ENCODE results near the gene EPB41L5.
"Not testable (repeated sequence)": the region's sequence is repeated elsewhere in the genome, so short reads cannot be mapped to it uniquely, and the experiment has no call there.

The EPB41L5 gene

GRCh38 chr2:120029672-120030640, 17.1 kb downstream of the EPB41L5 start:
- no peak for DNase-seq

DNA sequence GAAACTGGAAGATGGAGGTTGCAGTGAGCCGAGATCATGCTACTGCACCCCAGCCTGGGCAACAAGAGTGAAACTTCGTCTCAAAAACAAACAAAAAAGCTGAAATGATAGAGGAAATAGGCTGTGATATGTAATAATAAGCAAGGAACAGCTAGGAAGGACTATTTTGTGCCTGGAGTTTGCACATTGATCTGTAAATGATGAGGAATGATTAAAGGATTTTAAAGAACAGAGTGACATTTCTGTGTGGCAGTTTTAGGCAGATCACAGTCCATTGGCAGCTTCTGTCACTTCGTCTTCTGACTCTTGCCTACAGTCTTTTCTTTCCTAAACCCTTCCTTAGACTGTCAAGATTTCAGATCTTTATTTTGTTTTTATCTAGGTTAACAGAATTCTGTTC, 19.4 kb downstream of the EPB41L5 start:
- no peak for DNase-seq

- DNase-seq = no peak
Measured at GRCh38 chr2:120034027-120034426, 21.1 kb downstream of the EPB41L5 start.

GRCh38 chr2:120034621-120035020, 21.7 kb downstream of the EPB41L5 start:
- no peak for DNase-seq

DNA sequence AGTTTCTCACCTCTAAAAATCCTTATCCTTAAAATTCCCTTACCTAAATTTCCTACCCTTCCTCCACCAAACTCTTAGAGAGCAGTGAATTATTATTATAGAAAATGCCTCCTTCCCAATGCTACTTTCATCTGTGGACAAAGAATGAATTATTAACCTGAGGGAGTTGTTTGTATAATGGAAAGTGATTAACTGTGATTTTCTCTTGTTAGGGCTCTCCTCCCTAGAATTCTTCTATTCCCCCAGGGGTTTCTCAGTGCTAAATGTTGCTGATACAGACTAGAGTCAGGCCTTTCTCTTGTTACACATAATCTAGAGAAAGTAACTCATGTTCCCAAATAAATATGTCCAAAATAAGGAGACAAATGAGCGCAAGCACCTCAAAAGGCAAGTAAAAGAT, 23.3 kb downstream of the EPB41L5 start:
- DNase-seq = no peak

DNA sequence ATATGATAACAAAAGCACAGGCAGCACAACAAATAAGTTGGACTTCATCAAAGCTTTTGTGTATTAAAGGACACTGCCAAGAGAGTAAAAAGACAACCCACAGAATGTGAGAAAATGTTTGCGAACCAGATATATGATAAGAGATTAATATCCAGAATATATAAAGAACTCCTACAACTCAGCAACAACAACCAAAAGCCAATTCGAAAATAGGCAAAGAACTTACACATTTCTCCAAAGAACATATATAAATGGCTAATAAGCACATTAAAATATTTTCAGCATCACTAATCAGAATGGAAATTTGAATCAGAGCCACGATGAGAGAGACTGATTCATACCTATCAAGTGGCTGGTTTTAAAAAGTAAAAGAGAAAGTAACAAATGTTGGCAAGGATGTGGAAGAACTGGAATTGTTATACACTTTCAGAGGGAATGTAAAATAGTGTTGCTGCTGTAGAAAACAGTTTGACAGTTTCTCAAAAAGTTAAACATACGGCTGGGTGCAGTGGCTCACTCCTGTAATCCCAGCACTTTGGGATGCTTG, 25.2 kb downstream of the EPB41L5 start:
- peak; percentile 26 for DNase-seq

GRCh38 chr2:120042359-120042758, 29.5 kb downstream of the EPB41L5 start:
- no peak for DNase-seq

DNA sequence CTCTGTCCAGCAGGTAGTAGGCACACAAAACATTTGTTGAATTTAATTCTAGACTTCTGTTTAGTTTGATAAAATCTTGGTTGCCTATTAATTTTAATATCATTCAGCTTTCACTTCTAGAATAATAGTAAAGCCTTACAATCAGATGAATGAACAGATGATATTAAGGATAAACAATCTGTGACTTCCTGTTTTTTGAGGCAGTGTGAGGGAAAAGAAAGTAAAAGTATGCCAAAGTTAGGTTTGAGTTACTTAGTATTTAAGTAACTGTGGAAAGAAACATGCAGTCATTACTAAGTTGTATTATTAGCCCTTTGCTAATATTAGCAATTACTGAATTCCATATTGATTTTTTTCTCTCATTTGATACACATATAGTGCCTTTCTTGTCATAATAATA, 31.5 kb downstream of the EPB41L5 start:
- DNase-seq = no peak

DNA sequence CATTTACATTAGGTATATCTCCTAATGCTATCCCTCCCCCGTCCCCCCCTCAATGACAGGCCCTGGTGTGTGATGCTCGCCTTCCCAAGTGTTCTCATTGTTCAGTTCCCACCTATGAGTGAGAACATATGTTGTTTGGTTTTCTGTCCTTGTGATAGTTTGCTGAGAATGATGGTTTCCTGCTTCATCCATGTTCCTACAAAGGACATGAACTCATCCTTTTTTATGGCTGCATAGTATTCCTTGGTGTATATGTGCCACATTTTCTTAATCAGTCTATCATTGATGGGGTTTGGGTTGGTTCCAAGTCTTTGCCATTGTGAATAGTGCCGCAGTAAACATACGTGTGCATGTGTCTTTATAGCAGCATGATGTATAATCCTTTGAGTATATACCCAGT, 32.9 kb downstream of the EPB41L5 start:
- DNase-seq = not testable (repeated sequence)

DNA sequence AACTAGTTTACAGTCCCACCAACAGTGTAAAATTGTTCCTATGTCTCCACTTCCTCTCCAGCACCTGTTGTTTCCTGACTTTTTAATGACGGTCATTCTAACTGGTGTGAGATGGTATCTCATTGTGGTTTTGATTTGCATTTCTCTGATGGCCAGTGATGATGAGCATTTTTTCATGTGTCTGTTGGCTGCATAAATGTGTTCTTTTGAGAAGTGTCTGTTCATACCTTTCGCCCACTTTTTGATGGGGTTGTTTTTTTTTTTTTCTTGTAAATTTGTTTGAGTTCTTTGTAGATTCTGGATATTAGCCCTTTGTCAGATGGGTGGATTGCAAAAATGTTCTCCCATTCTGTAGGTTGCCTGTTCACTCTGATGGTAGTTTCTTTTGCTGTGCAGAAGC, 33.4 kb downstream of the EPB41L5 start:
- DNase-seq = not testable (repeated sequence)

GRCh38 chr2:120052597-120052996, 39.7 kb downstream of the EPB41L5 start:
- DNase-seq = peak; percentile 72

DNA sequence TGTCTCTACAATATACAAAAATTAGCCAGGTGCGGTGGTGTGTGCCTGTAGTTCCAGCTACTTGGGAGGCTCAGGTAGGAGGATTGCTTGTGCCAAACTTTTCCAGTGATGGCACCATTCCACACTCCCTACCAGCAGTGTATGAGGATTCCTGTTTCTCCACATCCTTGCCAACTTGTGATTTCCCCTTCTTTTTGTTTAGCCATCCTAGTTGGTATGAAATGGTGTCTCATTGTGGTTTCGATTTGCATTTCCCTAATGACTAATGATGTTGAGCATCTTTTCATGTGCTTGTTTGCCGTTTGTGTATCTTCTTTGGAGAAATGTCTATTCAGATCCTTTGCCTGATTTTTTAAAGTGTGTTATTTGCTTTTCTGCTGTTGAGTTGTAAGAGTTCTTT, 41.0 kb downstream of the EPB41L5 start:
- DNase-seq = peak; percentile 68

- no peak for DNase-seq
Measured at GRCh38 chr2:120059483-120059882, 46.6 kb downstream of the EPB41L5 start.

DNA sequence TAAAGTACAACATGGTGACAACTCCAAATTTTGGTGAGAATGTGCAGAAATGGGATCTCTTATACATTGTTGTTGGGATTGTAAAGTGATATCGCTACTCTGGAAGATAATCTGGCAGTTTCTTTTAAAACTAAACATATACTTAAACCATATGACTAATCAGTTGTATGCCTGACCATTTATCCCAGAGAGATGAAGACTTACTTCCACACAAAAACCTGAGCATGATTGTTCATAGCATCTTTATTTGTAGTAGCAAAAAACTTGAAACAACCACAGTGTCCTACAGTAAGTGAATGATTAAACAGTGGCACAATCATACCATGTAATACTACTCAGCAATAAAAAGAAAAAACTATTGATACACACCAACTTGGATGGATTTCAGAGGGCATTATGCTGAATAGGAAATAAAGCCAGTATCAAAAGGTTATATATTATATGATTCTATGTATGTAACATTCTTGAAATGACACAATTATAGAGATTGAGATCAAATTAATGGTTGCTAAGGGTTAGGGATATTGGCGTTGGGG, 47.3 kb downstream of the EPB41L5 start:
- no peak for DNase-seq

GRCh38 chr2:120064664-120065063, 51.8 kb downstream of the EPB41L5 start:
- no peak for DNase-seq

DNA sequence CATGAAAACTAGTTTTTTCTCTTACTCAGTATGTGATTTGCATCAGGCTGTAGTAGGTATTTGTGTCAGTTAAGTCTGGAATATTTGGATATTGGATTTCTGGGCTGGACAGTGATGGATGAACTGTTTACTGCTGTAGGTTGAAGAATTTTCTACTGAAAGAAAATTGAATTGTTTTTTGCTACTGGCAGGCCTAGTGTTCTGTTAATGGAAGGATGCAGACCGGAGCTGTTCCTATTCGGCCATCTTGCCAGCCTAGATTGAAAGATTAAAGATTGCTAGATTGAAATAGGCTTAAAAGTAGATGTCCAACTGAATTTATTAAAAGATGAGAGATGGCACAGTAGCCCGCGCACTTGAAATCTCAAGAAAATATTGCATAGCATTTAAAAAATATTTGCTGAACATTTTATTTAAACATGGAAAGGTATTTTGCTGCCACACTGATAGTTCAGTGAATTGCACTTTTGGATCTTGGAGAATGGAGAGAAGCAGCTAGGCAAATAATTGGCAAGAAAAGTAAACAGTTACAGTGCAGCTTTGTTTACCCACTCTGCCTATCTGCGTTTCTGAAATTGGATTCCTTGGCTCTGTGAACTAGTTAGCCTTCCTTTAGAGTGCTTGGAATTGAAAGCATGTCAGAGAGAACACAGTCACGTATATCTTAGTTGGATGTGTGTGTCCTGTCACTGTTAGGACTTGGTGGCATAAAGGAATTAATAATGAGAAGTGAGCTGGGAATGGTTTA, 54.1 kb downstream of the EPB41L5 start:
- no peak for DNase-seq

- not testable (repeated sequence) for DNase-seq
Measured at GRCh38 chr2:120068040-120068658, 55.3 kb downstream of the EPB41L5 start.

DNA sequence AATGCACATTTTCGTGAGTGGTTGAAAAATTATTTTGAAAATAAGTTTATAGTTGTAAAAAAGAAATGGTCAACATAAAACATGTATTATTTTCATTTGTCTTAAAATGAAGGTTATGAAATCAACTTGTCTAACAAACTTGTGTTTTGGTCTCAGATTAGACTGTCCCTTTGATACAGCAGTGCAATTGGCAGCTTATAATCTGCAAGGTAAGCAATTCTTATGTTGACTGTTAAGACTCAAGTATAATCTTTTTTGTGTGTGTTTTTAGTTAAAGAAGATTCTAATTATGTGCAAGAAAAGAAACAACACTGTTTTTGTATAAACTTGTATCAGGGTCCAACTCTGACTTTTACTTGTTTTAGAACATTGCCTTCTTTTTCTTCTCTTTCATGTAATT, 62.7 kb downstream of the EPB41L5 start:
- no peak for DNase-seq

- DNase-seq = no peak
Measured at GRCh38 chr2:120077896-120078295, 65.0 kb downstream of the EPB41L5 start.

DNA sequence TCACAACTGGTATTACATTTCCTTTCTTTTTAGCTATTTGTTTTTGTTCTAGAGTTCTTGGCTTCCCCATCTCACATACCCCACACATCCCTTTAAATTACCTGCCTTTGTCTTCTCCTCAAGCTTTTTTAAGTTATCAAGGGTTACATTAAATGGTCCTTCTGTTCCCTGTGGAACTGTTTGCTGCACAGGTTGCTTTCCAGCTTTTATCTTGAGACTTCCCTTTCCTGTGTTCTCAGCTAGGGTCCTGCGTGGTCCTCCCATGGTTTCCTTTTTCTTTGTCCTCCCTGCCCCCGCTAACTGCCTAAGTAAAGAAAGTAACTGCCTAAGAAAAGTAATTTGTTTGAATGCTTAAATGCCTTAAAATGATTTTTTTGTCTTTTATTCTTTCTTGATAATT, 66.8 kb downstream of the EPB41L5 start:
- no peak for DNase-seq

- no peak for DNase-seq
Measured at GRCh38 chr2:120091436-120091835, 78.6 kb downstream of the EPB41L5 start.

- DNase-seq = no peak
Measured at GRCh38 chr2:120094795-120095194, 81.9 kb downstream of the EPB41L5 start.

GRCh38 chr2:120100627-120101026, 87.8 kb downstream of the EPB41L5 start:
- DNase-seq = no peak

Data from EL (cell line).